Esophagus squamous epithelium (tissue), 4 donors: ENCODE measurements around the gene IQCH.

Experiments used
- CTCF ChIP-seq, 6 experiments: fragments of 450-650 bp in 4 of 6; fragments of 200-600 bp in 2 of 6; sonication (generic) in 2 of 6; IDR thresholded peaks; one replicate each; pipeline ENCODE4 v1.5.1; 2016 to 2019; ENCODE audit warnings: antibody characterized with exemption in 6 of 6, mild to moderate bottlenecking in 4 of 6, moderate library complexity in 4 of 6
- POLR2A ChIP-seq, 4 donors: fragments of 450-650 bp; IDR thresholded peaks; one replicate each; pipeline ENCODE4 v1.6.1; 2017; ENCODE audit warnings: antibody characterized with exemption in 4 of 4, mild to moderate bottlenecking in 4 of 4, moderate library complexity in 3 of 4

GRCh38 chr15:67411486-67411885, 156.9 kb downstream of the IQCH start:
- no peak for TF ChIP-seq POLR2A (IDR thresholded peaks at IDR 0.05)
- TF ChIP-seq CTCF (IDR thresholded peaks at IDR 0.05): no peak
